SU-DHL-6 (cell line): ENCODE results near the gene HERC3.

Experiments
- CTCF ChIP-seq: fragments of 200-600 bp; sonication (generic); IDR thresholded peaks from one replicate; pipeline ENCODE4 v1.5.1; 2017; ENCODE audit warnings: antibody characterized with exemption, mild to moderate bottlenecking, low read length, moderate library complexity; ENCODE audit not compliant: insufficient read depth, poor library complexity, severe bottlenecking
- EZH2phosphoT487 ChIP-seq: fragments of 200-600 bp; sonication (generic), shearing (Covaris generic); conservative IDR thresholded peaks from 2 replicates; pipeline ENCODE4 v1.6.1; 2018; ENCODE audit warnings: mild to moderate bottlenecking, antibody characterized with exemption, low read length, moderate library complexity, mixed read lengths

- TF ChIP-seq CTCF (no peak), EZH2phosphoT487 (no peak)
These were observed 155.1 kb downstream of the HERC3 start for GRCh38 chr4:88747351-88747750.
